HFF-Myc (cell line): ENCODE results near the gene DIP2C.
"Not testable (repeated sequence)": the region's sequence is repeated elsewhere in the genome, so short reads cannot be mapped to it uniquely, and the experiment has no call there.

Source experiments
- DNase-seq: peaks from one replicate; pipeline ENCODE4 v3.0.0-alpha.2; 2011; ENCODE audit warnings: low read depth; ENCODE audit errors: extremely low read depth
- H3K4me3 ChIP-seq: replicated peaks from 2 replicates; pipeline ENCODE4 v1.5.1; 2011; ENCODE audit warnings: low read depth, mild to moderate bottlenecking, control low read depth, low read length
- CTCF ChIP-seq: IDR thresholded peaks from 2 replicates; pipeline ENCODE4 v1.5.1; 2012; ENCODE audit warnings: mild to moderate bottlenecking, low read depth, low read length, control low read depth; ENCODE audit errors: missing control alignments

Gene DIP2C

DNA sequence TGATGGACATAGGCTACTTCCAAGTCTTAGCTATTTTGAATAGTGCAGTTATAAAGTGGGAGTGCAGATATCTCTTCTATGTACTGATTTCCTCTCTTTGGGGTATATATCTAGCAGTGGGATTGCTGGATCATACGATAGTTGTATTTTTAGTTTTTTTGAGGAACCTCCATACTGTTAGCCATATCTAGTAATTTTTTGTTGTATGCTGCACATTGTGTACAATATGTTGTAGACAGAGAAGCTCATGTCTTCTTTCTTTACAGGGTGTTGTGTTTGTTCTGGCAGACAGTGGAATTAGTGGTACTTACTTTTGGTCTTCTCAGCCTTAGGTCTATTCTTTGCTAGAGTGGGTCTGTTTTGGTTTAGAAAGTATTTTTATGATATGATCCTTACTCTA is 13.7 kb upstream of the DIP2C start:
- no peak for TF ChIP-seq CTCF
- DNase-seq, result no peak
- H3K4me3 ChIP-seq, result no peak overlapping the region

- not testable (repeated sequence) for H3K4me3 ChIP-seq, DNase-seq
Measured at GRCh38 chr10:700183-700582, 10.7 kb upstream of the DIP2C start.

DNA sequence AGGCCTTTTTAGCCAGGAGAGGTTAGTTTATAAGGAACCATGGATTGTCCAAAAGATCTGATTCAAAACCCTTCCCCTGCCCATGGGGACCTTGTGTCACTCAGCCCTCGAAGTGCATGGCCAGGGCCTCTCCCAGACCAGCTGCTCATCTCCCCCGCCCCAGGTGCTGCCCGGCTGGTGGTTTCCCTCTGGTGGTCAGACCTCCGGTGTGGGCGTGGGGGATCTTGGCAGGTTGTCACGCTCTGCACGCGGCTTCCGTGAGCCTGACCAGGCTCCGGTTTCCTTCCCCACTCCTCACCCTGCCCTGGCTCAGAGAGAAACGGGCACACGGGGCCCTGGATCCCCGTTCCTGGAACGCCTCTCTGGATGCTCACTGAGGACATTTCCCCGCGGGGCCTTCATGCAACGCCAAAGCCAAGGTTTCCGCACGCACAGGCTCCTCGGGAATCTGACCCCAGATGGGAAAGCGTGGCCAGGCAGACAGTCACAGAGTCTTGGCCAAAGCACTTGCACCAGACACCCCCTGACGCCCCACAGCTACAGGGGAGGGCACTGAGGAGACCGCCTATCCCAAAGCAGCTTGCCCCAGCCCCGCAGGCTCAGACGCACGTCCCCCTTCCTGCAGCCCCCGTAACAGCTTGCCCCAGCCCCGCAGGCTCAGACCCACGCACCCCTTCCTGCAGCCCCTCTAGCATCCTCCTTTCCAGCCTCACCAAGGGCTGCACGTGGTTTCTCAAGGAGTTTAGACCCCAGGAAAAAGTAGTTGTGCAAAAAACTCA is 7.8 kb upstream of the DIP2C start:
- DNase-seq, result no peak
- H3K4me3 ChIP-seq, result no peak overlapping the region
- no peak for TF ChIP-seq CTCF

DNA sequence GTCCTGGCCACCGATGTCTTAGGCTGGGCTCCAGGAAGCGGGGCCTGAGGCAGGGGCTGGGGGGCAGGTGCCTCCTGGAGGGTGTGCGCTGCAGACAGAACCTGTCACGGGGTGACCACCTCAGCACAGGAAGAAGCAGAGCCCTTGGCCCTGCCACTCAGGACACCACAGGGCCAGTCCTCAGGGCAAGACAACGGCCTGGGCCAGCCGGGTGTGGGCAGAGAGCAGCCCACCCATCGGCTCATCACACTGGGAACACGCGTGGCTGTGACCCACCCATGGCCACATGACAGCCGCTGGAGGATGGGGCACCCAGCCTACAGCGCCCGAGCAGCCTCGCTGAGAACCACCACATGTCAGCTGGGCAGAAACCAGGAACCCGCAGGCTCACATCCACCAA is 5.9 kb upstream of the DIP2C start:
- no peak for DNase-seq
- TF ChIP-seq CTCF, result no peak
- no peak overlapping the region for H3K4me3 ChIP-seq

GRCh38 chr10:693506-693905 is 4.0 kb upstream of the DIP2C start:
- DNase-seq, result no peak
- TF ChIP-seq CTCF, result no peak
- no peak overlapping the region for H3K4me3 ChIP-seq

- no peak for DNase-seq
Measured at GRCh38 chr10:692682-693351, 3.3 kb upstream of the DIP2C start.

More at GRCh38 chr10:692682-693351, 3.3 kb upstream of the DIP2C start:
- H3K4me3 ChIP-seq, result no peak overlapping the region
- no peak for TF ChIP-seq CTCF
